ENCODE results near the gene AP1G2. TPM values are rescaled to one million over a fixed set of nuclear protein-coding genes. Genes with fewer than 3 reads are reported as not detected.

The AP1G2 gene
- total RNA-seq, 3 donors from 2014 or later, result 30.9 to 172 (median 149) TPM

DNA sequence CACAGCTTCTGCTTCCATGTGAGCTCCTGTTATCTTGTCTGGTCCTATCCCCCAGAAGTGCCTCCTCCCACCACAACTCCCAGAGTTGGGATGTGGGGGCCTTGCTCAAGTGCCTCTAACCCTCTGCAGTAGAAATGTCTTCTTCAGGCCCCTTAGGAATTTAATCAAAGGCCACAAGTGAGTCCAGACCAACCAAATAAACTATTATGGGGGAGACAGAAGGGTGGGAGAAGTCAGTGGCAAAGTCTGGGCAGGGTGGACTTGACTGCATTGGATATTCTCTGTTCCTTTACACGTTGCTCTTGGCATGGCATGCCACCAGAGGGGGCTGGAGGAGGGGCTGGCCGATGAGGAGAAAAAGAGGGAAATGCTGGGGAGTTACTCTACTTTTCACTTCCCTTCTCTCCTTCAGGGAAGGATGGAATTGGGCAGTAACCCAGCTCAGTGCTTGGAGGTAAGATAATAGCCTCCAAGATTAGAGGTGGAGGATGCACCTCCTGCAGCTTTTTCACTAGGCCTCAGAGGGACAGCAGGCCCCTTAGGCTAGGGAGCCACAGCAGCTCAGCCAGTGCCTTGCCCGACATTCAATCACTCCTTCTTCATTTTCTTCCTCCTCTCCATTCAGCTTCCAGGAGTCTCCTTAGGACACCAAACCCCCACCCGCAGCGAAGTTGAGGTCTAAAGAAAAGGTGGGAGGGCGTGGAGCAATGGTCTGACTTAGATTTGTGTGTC is 1.2 kb upstream of the AP1G2 start:
- DNase-seq (ENCODE audit: low spot score in 2 of 2), result peak in 1 of 2 donors; percentile 25
- intact Hi-C loops (cut with DNase I; ENCODE audit: low total_unique reads), result no loop called here
- peaks cover 4 to 13% of the 10 kb centered on the region in 2 donors for H3K4me1 ChIP-seq
- no peaks in the 10 kb centered on the region for H3K27me3 ChIP-seq
- H3K9me3 ChIP-seq, result no peaks in the 10 kb centered on the region
- no peak for TF ChIP-seq CTCF (IDR thresholded peaks at IDR 0.05)
- no peak for TF ChIP-seq POLR2A (IDR thresholded peaks at IDR 0.05)
- TF ChIP-seq POLR2AphosphoS5 (IDR thresholded peaks at IDR 0.05), result no peak
- H3K27ac ChIP-seq, result peak overlapping the region; percentile 72 to 88
- H3K36me3 ChIP-seq, result no peaks in the 10 kb centered on the region
- no peak overlapping the region for H3K4me3 ChIP-seq

GRCh38 chr14:23568021-23568599 is 519 bp upstream of the AP1G2 start:
- Histone ChIP-seq H3K9me3 (no peaks in the 10 kb centered on the region), H3K27me3 (no peaks in the 10 kb centered on the region), H3K27ac (peak overlapping the region; percentile 84 to 88), H3K36me3 (no peaks in the 10 kb centered on the region), H3K4me3 (peak overlapping the region; percentile 63 to 77 (median 71)), H3K4me1 (peaks cover 4 to 13% of the 10 kb centered on the region in 2 donors)
- peak in 1 of 2 donors; percentile 34 for DNase-seq (ENCODE audit: low spot score in 2 of 2)
- intact Hi-C loops (cut with DNase I; ENCODE audit: low total_unique reads), result no loop called here
- no peak for TF ChIP-seq POLR2A (IDR thresholded peaks at IDR 0.05)
- no peak for TF ChIP-seq CTCF (IDR thresholded peaks at IDR 0.05)
- TF ChIP-seq POLR2AphosphoS5 (IDR thresholded peaks at IDR 0.05), result no peak

- intact Hi-C loops (cut with DNase I; ENCODE audit: low total_unique reads), result no loop called here
- peak overlapping the region; percentile 84 to 88 for H3K27ac ChIP-seq
- H3K4me3 ChIP-seq, result peak overlapping the region; percentile 63 to 77 (median 71)
- no peaks in the 10 kb centered on the region for H3K36me3 ChIP-seq
- H3K27me3 ChIP-seq, result no peaks in the 10 kb centered on the region
- H3K9me3 ChIP-seq, result no peaks in the 10 kb centered on the region
- peak; percentile 65 to 75 for DNase-seq (ENCODE audit: low spot score in 2 of 2)
- peaks cover 4 to 13% of the 10 kb centered on the region in 2 donors for H3K4me1 ChIP-seq
- no peak for TF ChIP-seq POLR2A (IDR thresholded peaks at IDR 0.05)
- peak in 1 of 3 donors; percentile 8 for TF ChIP-seq CTCF (IDR thresholded peaks at IDR 0.05)
- no peak for TF ChIP-seq POLR2AphosphoS5 (IDR thresholded peaks at IDR 0.05)
Observed at GRCh38 chr14:23566778-23567185, 809 bp downstream of the AP1G2 start.

DNA sequence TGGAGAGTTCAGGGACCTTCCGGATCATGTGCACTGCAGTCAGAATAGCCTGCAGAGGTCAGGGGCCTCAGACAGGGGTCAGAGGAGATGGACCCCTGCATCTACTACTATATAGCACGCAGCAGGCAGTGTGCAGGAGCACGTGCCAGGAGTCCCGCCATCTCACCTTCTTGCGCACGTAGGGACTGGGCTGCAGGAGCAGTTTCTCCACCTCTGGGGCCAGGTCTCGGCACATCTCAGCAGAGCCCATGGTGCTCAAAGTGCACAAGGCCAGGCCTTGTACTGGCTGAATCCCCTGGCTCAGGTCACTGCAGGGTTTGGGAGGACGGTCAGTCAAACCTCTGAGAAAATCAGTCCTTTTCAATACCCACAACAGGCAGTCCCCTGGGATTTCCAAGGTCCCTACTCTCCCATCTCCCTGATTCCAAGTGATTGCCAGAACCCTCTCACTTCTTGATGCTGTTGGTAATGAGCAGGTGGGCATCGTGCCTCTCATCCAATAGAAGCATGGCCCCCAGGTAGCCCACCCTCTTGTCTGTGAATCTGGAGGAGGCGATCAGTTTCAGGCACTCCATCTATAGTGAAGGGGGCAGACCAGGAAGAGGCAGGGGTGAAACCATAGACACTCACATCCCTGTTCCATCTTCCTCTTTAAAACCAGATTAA is 1.3 kb downstream of the AP1G2 start:
- peak overlapping the region; percentile 84 to 88 for H3K27ac ChIP-seq
- H3K4me1 ChIP-seq, result peaks cover 4 to 13% of the 10 kb centered on the region in 2 donors
- H3K9me3 ChIP-seq, result no peaks in the 10 kb centered on the region
- no peaks in the 10 kb centered on the region for H3K27me3 ChIP-seq
- H3K36me3 ChIP-seq, result no peaks in the 10 kb centered on the region
- intact Hi-C loops (cut with DNase I; ENCODE audit: low total_unique reads), result no loop called here
- no peak for TF ChIP-seq CTCF (IDR thresholded peaks at IDR 0.05)
- TF ChIP-seq POLR2A (IDR thresholded peaks at IDR 0.05), result no peak
- no peak for TF ChIP-seq POLR2AphosphoS5 (IDR thresholded peaks at IDR 0.05)
- peak overlapping the region in 2 of 3 donors; percentile 71 to 77 for H3K4me3 ChIP-seq
- no peak for DNase-seq (ENCODE audit: low spot score in 2 of 2)

- TF ChIP-seq POLR2AphosphoS5 (IDR thresholded peaks at IDR 0.05), result no peak
- no peak for TF ChIP-seq POLR2A (IDR thresholded peaks at IDR 0.05)
- no peak for TF ChIP-seq CTCF (IDR thresholded peaks at IDR 0.05)
- intact Hi-C loops (cut with DNase I; ENCODE audit: low total_unique reads), result no loop called here
- Histone ChIP-seq H3K4me3 (no peak overlapping the region), H3K9me3 (no peaks in the 10 kb centered on the region), H3K27me3 (no peaks in the 10 kb centered on the region), H3K27ac (no peak overlapping the region), H3K36me3 (no peaks in the 10 kb centered on the region), H3K4me1 (peaks cover 4 to 13% of the 10 kb centered on the region in 2 donors)
- DNase-seq (ENCODE audit: low spot score in 2 of 2), result no peak
Observed at GRCh38 chr14:23565626-23566025, 2.0 kb downstream of the AP1G2 start.
